DOHH2 (cell line): ENCODE data around the gene SEMA3A.

Source experiments
- H3F3A ChIP-seq: fragments of 200-600 bp; sonication (generic), shearing (Covaris generic); 2 replicates; pipeline ENCODE4 v1.6.0; 2016; ENCODE audit warnings: antibody characterized with exemption, mild to moderate bottlenecking; ENCODE audit not compliant: control insufficient read depth, insufficient read depth
- H3K27ac ChIP-seq: fragments of 200-600 bp; sonication (generic); 2 replicates; pipeline ENCODE4 v1.5.1; 2014; ENCODE audit warnings: low read depth, mild to moderate bottlenecking, low read length, moderate library complexity
- H3K27me3 ChIP-seq: fragments of 200-600 bp; sonication (generic); 2 replicates; pipeline ENCODE4 v1.6.1; 2014; ENCODE audit warnings: mild to moderate bottlenecking, low read length, mixed read lengths; ENCODE audit not compliant: control insufficient read depth
- H3K36me3 ChIP-seq: fragments of 200-600 bp; sonication (generic); 2 replicates; pipeline ENCODE4 v1.6.1; 2014; ENCODE audit warnings: mild to moderate bottlenecking, low read length, moderate library complexity, mixed read lengths; ENCODE audit not compliant: control insufficient read depth
- H3K4me1 ChIP-seq: fragments of 200-600 bp; sonication (generic); 2 replicates; pipeline ENCODE4 v1.6.1; 2014; ENCODE audit warnings: mild to moderate bottlenecking, low read length, mixed read lengths; ENCODE audit not compliant: control insufficient read depth
- H3K4me2 ChIP-seq: fragments of 200-600 bp; sonication (generic); 2 replicates; pipeline ENCODE4 v1.6.0; 2014; ENCODE audit warnings: mild to moderate bottlenecking, low read length, moderate library complexity
- H3K4me3 ChIP-seq: fragments of 200-600 bp; sonication (generic); 2 replicates; pipeline ENCODE4 v1.5.1; 2014; ENCODE audit warnings: mild to moderate bottlenecking, low read length, mixed read lengths
- H3K79me2 ChIP-seq: fragments of 200-600 bp; sonication (generic); 2 replicates; pipeline ENCODE4 v1.6.1; 2014; ENCODE audit warnings: mild to moderate bottlenecking, low read length, mixed read lengths; ENCODE audit not compliant: control insufficient read depth
- H3K9me2 ChIP-seq: fragments of 200-600 bp; sonication (generic); replicated peaks from 2 replicates; pipeline ENCODE4 v1.6.1; 2014; ENCODE audit warnings: mild to moderate bottlenecking, low read length, mixed read lengths; ENCODE audit not compliant: control insufficient read depth
- H3K9me3 ChIP-seq: fragments of 200-600 bp; sonication (generic); 2 replicates; pipeline ENCODE4 v1.6.1; 2014; ENCODE audit warnings: antibody characterized with exemption, low read length, mixed read lengths; ENCODE audit not compliant: control insufficient read depth, insufficient read depth
- H4K20me1 ChIP-seq: fragments of 200-600 bp; sonication (generic); 2 replicates; pipeline ENCODE4 v1.6.0; 2014; ENCODE audit warnings: low read depth, mild to moderate bottlenecking, antibody characterized with exemption, low read length, moderate library complexity; ENCODE audit not compliant: control insufficient read depth, insufficient read depth
- EZH2phosphoT487 ChIP-seq: fragments of 200-600 bp; sonication (generic); IDR thresholded peaks from 2 replicates; pipeline ENCODE4 v1.6.1; 2017; ENCODE audit warnings: borderline replicate concordance, mild to moderate bottlenecking, antibody characterized with exemption, low read length, moderate library complexity, mixed read lengths
- TF ChIP-seq, protein P1 (sequence below): fragments of 200-600 bp; sonication (generic); IDR thresholded peaks from one replicate; pipeline ENCODE4 v1.5.1; 2014; ENCODE audit warnings: antibody characterized with exemption, mild to moderate bottlenecking, low read depth, low read length; ENCODE audit not compliant: poor library complexity, severe bottlenecking

SEMA3A gene

DNA sequence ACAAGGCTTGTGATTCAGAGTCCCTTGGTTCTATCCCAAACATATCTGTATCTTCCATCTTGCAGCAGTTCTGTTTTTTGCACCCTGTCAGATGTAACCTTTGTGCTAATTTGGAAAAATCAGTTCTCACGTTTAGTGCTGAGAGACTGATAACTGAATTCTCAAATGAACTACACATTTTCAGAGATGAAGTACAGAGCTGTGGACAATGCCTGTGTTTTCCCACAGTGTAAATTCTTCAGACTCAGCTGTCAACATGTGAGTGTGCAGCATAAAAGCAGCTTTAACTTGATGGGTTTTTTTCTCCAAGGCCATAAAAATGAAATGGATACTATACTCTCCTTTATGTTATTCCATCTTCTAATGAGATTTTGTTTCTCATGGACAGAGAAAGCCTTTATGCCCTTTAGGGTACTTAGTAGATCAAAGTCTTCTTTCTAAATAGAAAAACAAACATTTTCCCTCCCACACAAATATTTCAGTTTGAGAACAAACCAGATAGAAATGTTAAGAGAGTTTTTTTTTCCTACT lies 150.9 kb downstream of the SEMA3A start:
- Histone ChIP-seq H4K20me1 (no peaks in the 10 kb centered on the region), H3K4me1 (no peaks in the 10 kb centered on the region), H3K79me2 (no peaks in the 10 kb centered on the region), H3K9me2 (no peaks in the 10 kb centered on the region), H3K4me3 (no peak overlapping the region), H3K27ac (no peak overlapping the region), H3K27me3 (no peaks in the 10 kb centered on the region), H3K9me3 (no peaks in the 10 kb centered on the region), H3F3A (no peaks in the 10 kb centered on the region), H3K36me3 (no peaks in the 10 kb centered on the region), H3K4me2 (no peak overlapping the region)
- TF ChIP-seq EZH2phosphoT487: no peak
- TF ChIP-seq, protein P1, sequence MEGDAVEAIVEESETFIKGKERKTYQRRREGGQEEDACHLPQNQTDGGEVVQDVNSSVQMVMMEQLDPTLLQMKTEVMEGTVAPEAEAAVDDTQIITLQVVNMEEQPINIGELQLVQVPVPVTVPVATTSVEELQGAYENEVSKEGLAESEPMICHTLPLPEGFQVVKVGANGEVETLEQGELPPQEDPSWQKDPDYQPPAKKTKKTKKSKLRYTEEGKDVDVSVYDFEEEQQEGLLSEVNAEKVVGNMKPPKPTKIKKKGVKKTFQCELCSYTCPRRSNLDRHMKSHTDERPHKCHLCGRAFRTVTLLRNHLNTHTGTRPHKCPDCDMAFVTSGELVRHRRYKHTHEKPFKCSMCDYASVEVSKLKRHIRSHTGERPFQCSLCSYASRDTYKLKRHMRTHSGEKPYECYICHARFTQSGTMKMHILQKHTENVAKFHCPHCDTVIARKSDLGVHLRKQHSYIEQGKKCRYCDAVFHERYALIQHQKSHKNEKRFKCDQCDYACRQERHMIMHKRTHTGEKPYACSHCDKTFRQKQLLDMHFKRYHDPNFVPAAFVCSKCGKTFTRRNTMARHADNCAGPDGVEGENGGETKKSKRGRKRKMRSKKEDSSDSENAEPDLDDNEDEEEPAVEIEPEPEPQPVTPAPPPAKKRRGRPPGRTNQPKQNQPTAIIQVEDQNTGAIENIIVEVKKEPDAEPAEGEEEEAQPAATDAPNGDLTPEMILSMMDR: no peak

DNA sequence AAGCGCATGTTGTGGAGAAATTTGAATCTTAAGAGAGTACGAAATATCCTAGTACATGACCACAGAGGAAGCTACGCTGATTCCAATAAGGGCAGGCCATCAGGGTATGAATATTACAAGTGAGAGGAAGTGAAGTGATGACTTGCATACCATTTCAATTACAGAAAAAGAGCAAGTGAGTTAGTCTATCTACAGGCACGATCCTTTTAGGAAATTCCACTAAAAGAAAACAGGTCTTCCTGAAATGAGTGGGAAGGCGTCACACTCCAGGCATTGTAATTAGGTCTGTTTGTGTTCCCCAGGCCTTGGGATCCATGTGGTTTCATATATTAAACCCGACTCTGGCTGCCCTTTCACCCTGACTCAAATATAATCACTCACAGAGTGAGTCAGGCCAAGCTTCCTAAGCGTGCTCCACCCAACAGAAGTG lies 152.5 kb downstream of the SEMA3A start:
- no peaks in the 10 kb centered on the region for H3K9me3 ChIP-seq
- no peaks in the 10 kb centered on the region for H3K36me3 ChIP-seq
- no peaks in the 10 kb centered on the region for H3K79me2 ChIP-seq
- H4K20me1 ChIP-seq: no peaks in the 10 kb centered on the region
- no peaks in the 10 kb centered on the region for H3K4me1 ChIP-seq
- H3K27me3 ChIP-seq: no peaks in the 10 kb centered on the region
- no peak overlapping the region for H3K27ac ChIP-seq
- TF ChIP-seq, protein P1: no peak
- TF ChIP-seq EZH2phosphoT487: no peak
- H3K4me3 ChIP-seq: no peak overlapping the region
- H3K9me2 ChIP-seq: no peaks in the 10 kb centered on the region
- no peaks in the 10 kb centered on the region for H3F3A ChIP-seq
- no peak overlapping the region for H3K4me2 ChIP-seq

DNA sequence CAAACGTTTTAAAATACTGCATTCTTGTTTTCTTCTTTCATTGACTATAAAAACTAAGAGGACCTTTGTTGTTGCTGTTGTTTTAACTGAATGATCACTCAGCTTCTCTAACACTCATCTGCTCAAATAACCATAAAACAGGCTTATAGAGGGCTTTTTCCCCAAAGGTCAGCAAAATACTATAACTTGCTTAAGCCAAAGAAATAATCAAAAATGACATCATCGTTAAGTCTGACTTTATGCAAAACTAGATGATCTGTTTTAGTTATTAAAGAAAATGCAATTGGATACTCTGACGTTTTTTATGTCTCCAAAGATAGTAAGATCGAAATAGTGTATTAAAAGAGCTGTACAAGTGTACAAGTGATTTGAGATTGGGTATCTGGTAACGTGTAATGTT lies 152.9 kb downstream of the SEMA3A start:
- Histone ChIP-seq H3K79me2 (no peaks in the 10 kb centered on the region), H3K9me3 (no peaks in the 10 kb centered on the region), H3K4me1 (no peaks in the 10 kb centered on the region), H3K27ac (no peak overlapping the region), H3F3A (no peaks in the 10 kb centered on the region), H3K9me2 (no peaks in the 10 kb centered on the region), H3K36me3 (no peaks in the 10 kb centered on the region), H4K20me1 (no peaks in the 10 kb centered on the region), H3K27me3 (no peaks in the 10 kb centered on the region), H3K4me3 (no peak overlapping the region), H3K4me2 (no peak overlapping the region)
- TF ChIP-seq, protein P1: no peak
- TF ChIP-seq EZH2phosphoT487: no peak
